ENCODE data around the gene EYS. TPM values are rescaled to one million over a fixed set of nuclear protein-coding genes. Genes with fewer than 3 reads are reported as not detected.

Gene EYS
- total and polyA plus RNA-seq, 8 donors, result 0.03 to 0.25 (median 0.13) TPM

- H3K4me1 ChIP-seq, result peaks cover 0 to 5% (median 4%) of the 10 kb centered on the region in 3 donors
- H3K4me3 ChIP-seq, result no peak overlapping the region
- WGBS, 2 donors, result 47 to 51% methylated on average over 2 of the region's 2 CpGs
- intact Hi-C loops (cut with DNase I), result no loop called here
- no peaks in the 10 kb centered on the region for H3K9me3 ChIP-seq
- H3K27me3 ChIP-seq, result no peaks in the 10 kb centered on the region
- H3K36me3 ChIP-seq, result peaks cover 0 to 43% (median 14%) of the 10 kb centered on the region in 3 donors
- TF ChIP-seq CTCF (IDR thresholded peaks at IDR 0.05), result no peak
- DNase-seq, result no peak
- no peak for FAIRE-seq
- ATAC-seq, result no peak
- no peak overlapping the region for H3K27ac ChIP-seq
Measured at GRCh38 chr6:63706630-63707029, 2000.4 kb downstream of the EYS start.

GRCh38 chr6:63705707-63706106, 2001.3 kb downstream of the EYS start:
- ATAC-seq (no peak), FAIRE-seq (no peak), DNase-seq (no peak)
- Histone ChIP-seq H3K36me3 (peaks cover 0 to 37% (median 7%) of the 10 kb centered on the region in 3 donors), H3K4me1 (peaks cover 0 to 5% (median 4%) of the 10 kb centered on the region in 3 donors), H3K4me3 (no peak overlapping the region), H3K27ac (no peak overlapping the region), H3K9me3 (no peaks in the 10 kb centered on the region), H3K27me3 (no peaks in the 10 kb centered on the region)
- intact Hi-C loops (cut with DNase I), result no loop called here
- TF ChIP-seq CTCF (IDR thresholded peaks at IDR 0.05), result no peak
- WGBS, 2 donors, result 89 to 91% methylated on average over 2 of the region's 2 CpGs

- FAIRE-seq, result no peak
- TF ChIP-seq CTCF (IDR thresholded peaks at IDR 0.05), result no peak
- Histone ChIP-seq H3K27ac (no peak overlapping the region), H3K4me1 (peaks cover 0 to 10% (median 0%) of the 10 kb centered on the region in 3 donors), H3K36me3 (peaks cover 0 to 8% (median 0%) of the 10 kb centered on the region in 3 donors), H3K27me3 (no peaks in the 10 kb centered on the region), H3K4me3 (no peak overlapping the region), H3K9me3 (no peaks in the 10 kb centered on the region)
- ATAC-seq, result no peak
- DNase-seq, result no peak
- intact Hi-C loops (cut with DNase I), result no loop called here
Measured at GRCh38 chr6:63690221-63690620, 2016.8 kb downstream of the EYS start.

- WGBS, 2 donors, result 95 to 96% methylated on average over 2 of the region's 2 CpGs
- intact Hi-C loops (cut with DNase I), result no loop called here
- DNase-seq (no peak), ATAC-seq (no peak), FAIRE-seq (no peak)
- no peak for TF ChIP-seq CTCF (IDR thresholded peaks at IDR 0.05)
- Histone ChIP-seq H3K4me1 (peaks cover 0 to 10% (median 0%) of the 10 kb centered on the region in 3 donors), H3K27me3 (no peaks in the 10 kb centered on the region), H3K27ac (no peak overlapping the region), H3K36me3 (peaks cover 0 to 8% (median 5%) of the 10 kb centered on the region in 3 donors), H3K4me3 (no peak overlapping the region), H3K9me3 (no peaks in the 10 kb centered on the region)
Measured at GRCh38 chr6:63689421-63689820, 2017.6 kb downstream of the EYS start.

GRCh38 chr6:63685446-63686379, 2021.3 kb downstream of the EYS start:
- DNase-seq (no peak), ATAC-seq (peak in 3 of 4 donors; percentile 36 to 73 (median 64)), FAIRE-seq (no peak)
- intact Hi-C loops (cut with DNase I), result no loop called here
- H3K36me3 ChIP-seq, result peaks cover 0 to 8% (median 8%) of the 10 kb centered on the region in 3 donors
- no peak overlapping the region for H3K4me3 ChIP-seq
- H3K9me3 ChIP-seq, result no peaks in the 10 kb centered on the region
- TF ChIP-seq CTCF (IDR thresholded peaks at IDR 0.05), result no peak
- H3K4me1 ChIP-seq, result peaks cover 0 to 10% (median 6%) of the 10 kb centered on the region in 3 donors
- 93 to 96% methylated on average over 4 of the region's 4 CpGs for WGBS, 2 donors
- H3K27ac ChIP-seq, result peak overlapping the region in 1 of 4 donors; percentile 47
- no peaks in the 10 kb centered on the region for H3K27me3 ChIP-seq
